MM.1S (cell line): ENCODE data around the gene VIM.

Experiments
- DNase-seq: peaks from one replicate; pipeline ENCODE4 v3.0.0-alpha.2; 2015
- H2AFZ ChIP-seq: fragments of 300-600 bp; sonication (generic); 2 replicates; pipeline ENCODE4 v1.6.0; 2016; ENCODE audit warnings: antibody characterized with exemption, low read length
- H3F3A ChIP-seq: fragments of 300-600 bp; sonication (generic); 2 replicates; pipeline ENCODE4 v1.6.1; 2016; ENCODE audit warnings: mild to moderate bottlenecking, antibody characterized with exemption, low read length, moderate library complexity, mixed read lengths; ENCODE audit not compliant: insufficient read depth
- H3K27ac ChIP-seq: fragments of 300-600 bp; sonication (generic); 2 replicates; pipeline ENCODE4 v1.5.1; 2016; ENCODE audit warnings: mild to moderate bottlenecking, low read length
- H3K27me3 ChIP-seq: fragments of 300-600 bp; sonication (generic); replicated peaks from 2 replicates; pipeline ENCODE4 v1.6.0; 2016; ENCODE audit warnings: low read length; ENCODE audit not compliant: insufficient read depth
- H3K36me3 ChIP-seq: fragments of 300-600 bp; sonication (generic); replicated peaks from 2 replicates; pipeline ENCODE4 v1.6.1; 2016; ENCODE audit warnings: mild to moderate bottlenecking, low read length, mixed read lengths; ENCODE audit not compliant: insufficient read depth
- H3K4me1 ChIP-seq: fragments of 300-600 bp; sonication (generic); 2 replicates; pipeline ENCODE4 v1.6.1; 2016; ENCODE audit warnings: low read length, mixed read lengths
- H3K4me2 ChIP-seq: fragments of 300-600 bp; sonication (generic); 2 replicates; pipeline ENCODE4 v1.6.0; 2016; ENCODE audit warnings: low read depth, low read length
- H3K4me3 ChIP-seq: fragments of 300-600 bp; sonication (generic); 2 replicates; pipeline ENCODE4 v1.5.1; 2016; ENCODE audit warnings: low read length, mixed read lengths
- H3K79me2 ChIP-seq: fragments of 300-600 bp; sonication (generic); 2 replicates; pipeline ENCODE4 v1.6.1; 2016; ENCODE audit warnings: mixed run types, low read length, mixed read lengths
- H3K9ac ChIP-seq: fragments of 300-600 bp; sonication (generic); 2 replicates; pipeline ENCODE4 v1.6.1; 2016; ENCODE audit warnings: low read length, mixed read lengths
- H3K9me2 ChIP-seq: fragments of 300-600 bp; sonication (generic); replicated peaks from 2 replicates; pipeline ENCODE4 v1.6.1; 2016; ENCODE audit warnings: mild to moderate bottlenecking, low read length, mixed read lengths; ENCODE audit not compliant: insufficient read depth
- H3K9me3 ChIP-seq: fragments of 300-600 bp; sonication (generic); replicated peaks from 2 replicates; pipeline ENCODE4 v1.6.1; 2016; ENCODE audit warnings: mild to moderate bottlenecking, low read length, mixed read lengths; ENCODE audit not compliant: insufficient read depth
- H4K20me1 ChIP-seq: fragments of 300-600 bp; sonication (generic); 2 replicates; pipeline ENCODE4 v1.6.1; 2016; ENCODE audit warnings: mild to moderate bottlenecking, low read length, moderate library complexity, mixed read lengths; ENCODE audit not compliant: insufficient read depth
- CTCF ChIP-seq: fragments of 300-600 bp; sonication (generic); IDR thresholded peaks from 2 replicates; pipeline ENCODE4 v1.5.1; 2016; ENCODE audit warnings: antibody characterized with exemption, low read length, mixed read lengths
- EZH2 ChIP-seq: fragments of 300-600 bp; sonication (generic); optimal IDR thresholded peaks from 2 replicates; pipeline ENCODE3; 2017; ENCODE audit warnings: low read depth, mild to moderate bottlenecking, antibody characterized with exemption, low read length, mixed read lengths
- EZH2phosphoT487 ChIP-seq: fragments of 300-600 bp; sonication (generic); IDR thresholded peaks from 2 replicates; pipeline ENCODE4 v1.6.1; 2018; ENCODE audit warnings: antibody characterized with exemption, low read length

The VIM gene

GRCh38 chr10:17220652-17221100 is 7.4 kb upstream of the VIM start:
- H3K9me3 ChIP-seq = no peaks in the 10 kb centered on the region
- TF ChIP-seq EZH2phosphoT487 = no peak
- TF ChIP-seq EZH2 = no peak
- TF ChIP-seq CTCF = no peak
- no peak overlapping the region for H3K9ac ChIP-seq
- no peak overlapping the region for H3K4me3 ChIP-seq
- H3K36me3 ChIP-seq = no peaks in the 10 kb centered on the region
- no peak for DNase-seq
- no peak overlapping the region for H3K4me2 ChIP-seq
- no peaks in the 10 kb centered on the region for H3K9me2 ChIP-seq
- no peaks in the 10 kb centered on the region for H3K27me3 ChIP-seq
- no peak overlapping the region for H3K27ac ChIP-seq
- H4K20me1 ChIP-seq = no peaks in the 10 kb centered on the region
- no peaks in the 10 kb centered on the region; the same call in 1 of the 2 replicates for H3F3A ChIP-seq
- H3K79me2 ChIP-seq = no peaks in the 10 kb centered on the region
- H2AFZ ChIP-seq = no peak overlapping the region
- peaks cover 11% of the 10 kb centered on the region for H3K4me1 ChIP-seq

GRCh38 chr10:17222329-17222728 is 5.7 kb upstream of the VIM start:
- H3F3A ChIP-seq = peaks cover under 1% of the 10 kb centered on the region; the same call in 1 of the 2 replicates
- H3K9ac ChIP-seq = no peak overlapping the region
- H3K4me1 ChIP-seq = peaks cover 6% of the 10 kb centered on the region
- H3K4me3 ChIP-seq = no peak overlapping the region
- no peaks in the 10 kb centered on the region for H3K9me2 ChIP-seq
- no peaks in the 10 kb centered on the region for H3K36me3 ChIP-seq
- no peak for DNase-seq
- no peak overlapping the region for H3K27ac ChIP-seq
- H4K20me1 ChIP-seq = no peaks in the 10 kb centered on the region
- H2AFZ ChIP-seq = no peak overlapping the region
- peaks cover 7% of the 10 kb centered on the region; the same call in 1 of the 2 replicates for H3K79me2 ChIP-seq
- no peak overlapping the region for H3K4me2 ChIP-seq
- TF ChIP-seq EZH2 (no peak), CTCF (no peak), EZH2phosphoT487 (no peak)
- no peaks in the 10 kb centered on the region for H3K27me3 ChIP-seq
- no peaks in the 10 kb centered on the region for H3K9me3 ChIP-seq

GRCh38 chr10:17225808-17226207 is 2.2 kb upstream of the VIM start:
- no peak overlapping the region for H3K9ac ChIP-seq
- H3K4me2 ChIP-seq = no peak overlapping the region
- no peaks in the 10 kb centered on the region for H3K9me3 ChIP-seq
- no peak overlapping the region for H3K4me3 ChIP-seq
- H3K27me3 ChIP-seq = no peaks in the 10 kb centered on the region
- H3K36me3 ChIP-seq = no peaks in the 10 kb centered on the region
- TF ChIP-seq CTCF (no peak), EZH2phosphoT487 (no peak), EZH2 (no peak)
- H3K27ac ChIP-seq = no peak overlapping the region
- H3K4me1 ChIP-seq = peaks cover 6% of the 10 kb centered on the region
- peaks cover 15% of the 10 kb centered on the region; the same call in 1 of the 2 replicates for H3K79me2 ChIP-seq
- no peaks in the 10 kb centered on the region for H3K9me2 ChIP-seq
- no peak overlapping the region for H2AFZ ChIP-seq
- H3F3A ChIP-seq = peaks cover 32% of the 10 kb centered on the region
- no peak for DNase-seq
- no peaks in the 10 kb centered on the region for H4K20me1 ChIP-seq
